Measurements from ENCODE around the gene SAMD4A.

DNA sequence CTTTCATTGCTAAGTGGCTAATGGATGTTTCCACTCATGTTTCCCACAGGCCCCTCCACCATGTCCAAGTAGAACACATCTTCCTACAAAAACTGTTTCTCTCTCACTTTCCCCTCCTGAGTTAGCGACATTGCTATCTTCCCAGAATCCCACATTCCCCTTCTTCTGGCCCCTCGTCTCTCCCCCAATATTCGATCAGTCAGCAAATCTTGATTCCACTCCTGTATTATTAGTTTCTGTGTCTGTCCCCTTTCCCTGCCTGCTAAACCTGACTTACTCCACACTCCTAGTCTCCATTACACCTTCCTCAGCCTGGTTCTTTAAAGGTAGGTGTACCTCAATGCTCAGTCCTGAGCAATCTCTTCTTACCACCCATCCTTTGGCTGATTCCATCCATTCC, 19.3 kb upstream of the SAMD4A start:
- TF ChIP-seq, protein P1, sequence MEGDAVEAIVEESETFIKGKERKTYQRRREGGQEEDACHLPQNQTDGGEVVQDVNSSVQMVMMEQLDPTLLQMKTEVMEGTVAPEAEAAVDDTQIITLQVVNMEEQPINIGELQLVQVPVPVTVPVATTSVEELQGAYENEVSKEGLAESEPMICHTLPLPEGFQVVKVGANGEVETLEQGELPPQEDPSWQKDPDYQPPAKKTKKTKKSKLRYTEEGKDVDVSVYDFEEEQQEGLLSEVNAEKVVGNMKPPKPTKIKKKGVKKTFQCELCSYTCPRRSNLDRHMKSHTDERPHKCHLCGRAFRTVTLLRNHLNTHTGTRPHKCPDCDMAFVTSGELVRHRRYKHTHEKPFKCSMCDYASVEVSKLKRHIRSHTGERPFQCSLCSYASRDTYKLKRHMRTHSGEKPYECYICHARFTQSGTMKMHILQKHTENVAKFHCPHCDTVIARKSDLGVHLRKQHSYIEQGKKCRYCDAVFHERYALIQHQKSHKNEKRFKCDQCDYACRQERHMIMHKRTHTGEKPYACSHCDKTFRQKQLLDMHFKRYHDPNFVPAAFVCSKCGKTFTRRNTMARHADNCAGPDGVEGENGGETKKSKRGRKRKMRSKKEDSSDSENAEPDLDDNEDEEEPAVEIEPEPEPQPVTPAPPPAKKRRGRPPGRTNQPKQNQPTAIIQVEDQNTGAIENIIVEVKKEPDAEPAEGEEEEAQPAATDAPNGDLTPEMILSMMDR (IDR thresholded peaks at IDR 0.05) = no peak
- TF ChIP-seq BHLHE40 (IDR thresholded peaks at IDR 0.05; ENCODE audit: low read depth, low read length) (no peak), JUNB (IDR thresholded peaks at IDR 0.05) (no peak), POLR2A (IDR thresholded peaks at IDR 0.05; ENCODE audit: low read length) (no peak), NFE2L2 (conservative IDR thresholded peaks at IDR 0.05; ENCODE audit: low read length) (no peak), USF2 (IDR thresholded peaks at IDR 0.05) (no peak), RAD21 (conservative IDR thresholded peaks at IDR 0.05 in 1 of 2, IDR thresholded peaks at IDR 0.05 in 1 of 2) (no peak), ZFP36 (IDR thresholded peaks at IDR 0.05; ENCODE audit: borderline replicate concordance, partially characterized antibody) (no peak), MAFK (IDR thresholded peaks at IDR 0.05; ENCODE audit: partially characterized antibody) (peak; percentile 79)

Data from A549 (cell line).